ENCODE data around the gene RCSD1.

The RCSD1 gene

GRCh38 chr1:167665469-167665868 lies 35.4 kb downstream of the RCSD1 start:
- TF ChIP-seq CTCF (IDR thresholded peaks at IDR 0.05; ENCODE audit: insufficient read depth, low read depth, low read length, missing control alignments), result no peak
- DNase-seq (ENCODE audit: low read depth), result no peak

GRCh38 chr1:167666416-167666815 lies 36.4 kb downstream of the RCSD1 start:
- no peak for DNase-seq (ENCODE audit: low read depth)
- no peak overlapping the region for H3K4me3 ChIP-seq (ENCODE audit: low read depth, low read length)
- TF ChIP-seq CTCF (IDR thresholded peaks at IDR 0.05; ENCODE audit: insufficient read depth, low read depth, low read length, missing control alignments), result no peak

More at GRCh38 chr1:167665469-167665868, 35.4 kb downstream of the RCSD1 start:
- H3K4me3 ChIP-seq (ENCODE audit: low read depth, low read length), result no peak overlapping the region

- no peak for TF ChIP-seq CTCF (IDR thresholded peaks at IDR 0.05; ENCODE audit: insufficient read depth, low read depth, low read length, missing control alignments)
- no peak overlapping the region for H3K4me3 ChIP-seq (ENCODE audit: low read depth, low read length)
- no peak for DNase-seq (ENCODE audit: low read depth)
Measured at GRCh38 chr1:167667536-167667935, 37.5 kb downstream of the RCSD1 start.

- no peak overlapping the region for H3K4me3 ChIP-seq (ENCODE audit: low read depth, low read length)
- peak; percentile 77 for DNase-seq (ENCODE audit: low read depth)
- TF ChIP-seq CTCF (IDR thresholded peaks at IDR 0.05; ENCODE audit: insufficient read depth, low read depth, low read length, missing control alignments), result no peak
Measured at GRCh38 chr1:167668108-167668507, 38.1 kb downstream of the RCSD1 start.

GRCh38 chr1:167669209-167670124 lies 39.4 kb downstream of the RCSD1 start:
- no peak for TF ChIP-seq CTCF (IDR thresholded peaks at IDR 0.05; ENCODE audit: insufficient read depth, low read depth, low read length, missing control alignments)
- H3K4me3 ChIP-seq (ENCODE audit: low read depth, low read length), result no peak overlapping the region
- peak; percentile 76 for DNase-seq (ENCODE audit: low read depth)

- no peak for TF ChIP-seq CTCF (IDR thresholded peaks at IDR 0.05; ENCODE audit: insufficient read depth, low read depth, low read length, missing control alignments)
- DNase-seq (ENCODE audit: low read depth), result no peak
- no peak overlapping the region for H3K4me3 ChIP-seq (ENCODE audit: low read depth, low read length)
Measured at GRCh38 chr1:167670563-167670962, 40.5 kb downstream of the RCSD1 start.
